Pericardium fibroblast (primary cell): ENCODE results near the gene TAS2R60. TPM values are rescaled to one million over a fixed set of nuclear protein-coding genes. Genes with fewer than 3 reads are reported as not detected.

Experiments
- total RNA-seq: library from RNA; depleted of rRNA; stranded (reverse); fragments of >200 nt; gene quantifications from 2 replicates; pipeline ENCODE4 v1.2.3, GENCODE V29; 2015

The TAS2R60 gene, protein sequence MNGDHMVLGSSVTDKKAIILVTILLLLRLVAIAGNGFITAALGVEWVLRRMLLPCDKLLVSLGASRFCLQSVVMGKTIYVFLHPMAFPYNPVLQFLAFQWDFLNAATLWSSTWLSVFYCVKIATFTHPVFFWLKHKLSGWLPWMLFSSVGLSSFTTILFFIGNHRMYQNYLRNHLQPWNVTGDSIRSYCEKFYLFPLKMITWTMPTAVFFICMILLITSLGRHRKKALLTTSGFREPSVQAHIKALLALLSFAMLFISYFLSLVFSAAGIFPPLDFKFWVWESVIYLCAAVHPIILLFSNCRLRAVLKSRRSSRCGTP
- not detected in 2 replicates for total RNA-seq

DNA sequence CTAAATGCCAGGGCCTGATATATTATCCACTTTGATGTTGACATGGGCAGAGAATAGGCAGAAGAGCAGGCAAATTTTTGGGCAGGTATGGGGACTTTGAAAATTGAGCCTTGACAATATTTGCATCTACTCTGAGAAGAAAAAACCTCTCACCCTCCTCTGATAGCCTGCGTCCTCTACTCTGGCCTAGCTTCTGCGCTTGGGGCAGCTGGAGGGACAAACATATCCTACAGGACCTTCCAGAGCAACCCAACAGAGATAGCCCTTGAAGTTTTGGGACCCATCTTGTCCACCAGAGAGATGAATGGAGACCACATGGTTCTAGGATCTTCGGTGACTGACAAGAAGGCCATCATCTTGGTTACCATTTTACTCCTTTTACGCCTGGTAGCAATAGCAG lies at the start of gene TAS2R60:
TSS of gene TAS2R60 (plus strand) at position 301 of the 400 bp plus-strand sequence. CDS start at position 301, 0 bp downstream.

DNA sequence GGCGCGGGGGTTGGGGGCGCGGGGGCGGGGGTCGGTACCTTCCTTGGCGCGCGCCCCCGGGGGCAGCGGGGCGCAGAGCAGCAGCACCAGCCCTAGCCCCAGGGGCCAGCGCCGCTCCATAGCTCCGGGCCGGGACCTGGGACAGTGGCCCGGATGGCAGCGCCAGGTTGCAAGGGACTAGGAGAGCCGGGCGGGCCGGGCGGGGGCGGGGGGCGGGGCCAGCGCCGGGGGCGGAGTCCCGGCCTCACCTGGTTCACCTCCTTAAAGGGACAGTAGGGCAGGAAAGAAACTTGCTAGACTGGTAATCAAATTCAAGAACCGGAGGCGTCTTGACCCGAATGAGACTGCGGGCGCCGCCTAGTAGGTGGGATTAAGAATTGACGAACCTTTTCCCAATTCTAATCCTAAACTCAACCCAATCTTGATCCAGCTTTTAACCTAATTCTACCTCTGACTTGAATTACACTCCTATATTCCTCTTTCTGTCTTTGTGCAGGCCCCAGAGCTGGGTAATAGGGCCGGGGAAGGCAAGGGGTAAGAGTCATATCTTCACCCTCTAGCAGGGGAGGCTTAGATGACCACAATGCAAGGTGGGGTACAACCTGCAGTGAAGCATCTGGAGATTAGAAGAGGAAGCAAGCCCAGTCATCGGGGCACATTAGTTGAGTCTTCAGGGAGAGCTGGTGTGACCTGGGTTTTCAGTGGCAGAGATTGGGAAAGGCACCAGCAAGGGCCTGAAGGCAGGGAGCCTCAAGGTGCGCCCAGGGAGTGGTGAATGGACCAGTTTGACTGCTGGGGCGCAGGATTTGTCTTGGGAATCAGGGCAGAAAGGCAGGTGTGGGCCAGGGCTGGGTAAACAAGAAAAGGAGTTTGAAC lies 34.3 kb upstream of the TAS2R60 start, which contains the start of gene EPHA1:
TSS of gene EPHA1 (minus strand) at position 171 of the 876 bp plus-strand sequence. CDS start at position 120, 51 bp downstream.

DNA sequence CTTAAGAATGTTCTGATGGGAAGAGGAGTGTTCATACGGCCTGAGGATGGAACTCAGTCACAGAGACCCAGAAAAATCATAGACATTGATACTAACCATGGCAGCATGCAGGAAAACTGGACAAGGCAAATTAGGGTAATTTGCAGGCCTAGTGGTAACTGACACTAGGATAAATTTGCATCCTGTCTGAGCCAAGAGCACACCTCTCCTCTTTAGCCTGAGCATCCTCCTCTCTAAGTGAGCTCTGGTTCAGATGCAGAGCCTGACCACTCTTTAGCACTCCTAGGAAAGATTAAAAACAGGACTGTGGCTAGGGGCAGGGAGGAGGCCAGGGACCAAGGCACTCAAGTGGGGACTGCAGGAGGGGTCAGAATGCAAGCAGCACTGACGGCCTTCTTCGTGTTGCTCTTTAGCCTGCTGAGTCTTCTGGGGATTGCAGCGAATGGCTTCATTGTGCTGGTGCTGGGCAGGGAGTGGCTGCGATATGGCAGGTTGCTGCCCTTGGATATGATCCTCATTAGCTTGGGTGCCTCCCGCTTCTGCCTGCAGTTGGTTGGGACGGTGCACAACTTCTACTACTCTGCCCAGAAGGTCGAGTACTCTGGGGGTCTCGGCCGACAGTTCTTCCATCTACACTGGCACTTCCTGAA lies 34.4 kb downstream of the TAS2R60 start, which contains the start of gene TAS2R41:
TSS of gene TAS2R41 (plus strand) at position 373 of the 650 bp plus-strand sequence. CDS start at position 373, 0 bp downstream.

Other genes with a start within 250 kb of the TAS2R60 start
- not detected in 2 replicates for gene TAS2R40, start 221.4 kb upstream of the TAS2R60 start, total RNA-seq
- 108 and 156 TPM in 2 replicates for gene GSTK1, start 180.0 kb upstream of the TAS2R60 start, total RNA-seq
- gene TMEM139, start 158.5 kb upstream of the TAS2R60 start, total RNA-seq = not detected in 2 replicates
- gene CASP2, start 155.1 kb upstream of the TAS2R60 start, total RNA-seq = 10.9 and 12.5 TPM in 2 replicates
- not detected in 2 replicates for gene CLCN1, start 127.3 kb upstream of the TAS2R60 start, total RNA-seq
- 0.35 and 2.9 TPM in 2 replicates for gene FAM131B, start 80.7 kb upstream of the TAS2R60 start, total RNA-seq
- gene ZYX, start 62.1 kb upstream of the TAS2R60 start, total RNA-seq = 173 and 187 TPM in 2 replicates
- gene EPHA1, start 34.6 kb upstream of the TAS2R60 start, total RNA-seq = not detected in 2 replicates
- not detected in 2 replicates for gene TAS2R41, start 34.4 kb downstream of the TAS2R60 start, total RNA-seq
- not detected in 2 replicates for gene CTAGE15, start 128.3 kb downstream of the TAS2R60 start, total RNA-seq
- 1.8 and 3.4 TPM in 2 replicates for gene TCAF2, start 177.5 kb downstream of the TAS2R60 start, total RNA-seq